ENCODE results near the gene CCL4. TPM values are rescaled to one million over a fixed set of nuclear protein-coding genes. Genes with fewer than 3 reads are reported as not detected.

Gene CCL4
- total RNA-seq, 4 donors from 2014 or later = 4.2 to 10.8 TPM; not detected in 2

DNA sequence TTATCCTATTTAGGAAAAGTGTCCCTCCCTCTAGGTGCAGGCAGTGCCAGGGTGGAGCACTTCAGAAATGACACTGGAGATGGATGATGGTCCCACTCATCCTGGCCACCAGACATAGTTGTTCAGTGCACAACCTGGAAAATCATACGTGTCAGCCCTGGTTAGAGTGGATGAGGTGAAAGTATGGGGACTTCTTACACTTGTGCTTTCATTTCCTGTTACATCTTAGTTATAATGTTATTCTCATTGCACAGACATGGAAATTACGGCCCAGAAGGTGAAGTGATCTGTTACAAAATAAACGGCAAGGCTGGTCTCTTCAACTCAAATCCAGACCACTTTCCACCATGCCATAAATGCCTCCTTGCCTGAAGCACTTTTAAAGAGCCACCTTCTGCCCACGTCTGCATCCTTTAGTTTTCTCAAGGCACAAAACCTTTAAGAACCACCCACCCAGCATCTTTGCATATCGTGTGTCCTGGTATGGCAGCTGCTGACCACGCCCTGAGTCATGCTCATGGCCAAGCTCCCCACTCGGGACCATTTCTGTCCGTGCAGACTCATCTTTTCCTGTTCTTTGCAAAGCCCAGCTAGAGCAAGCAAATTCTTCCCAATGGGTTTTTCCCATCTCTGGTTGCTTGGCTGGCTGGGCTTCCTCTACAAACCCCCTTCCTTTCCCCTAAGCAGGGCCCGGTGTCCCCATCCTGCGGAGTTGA lies 50.4 kb downstream of the CCL4 start:
- WGBS, 2 donors (ENCODE audit: low coverage in 1 of 2) = 54 to 60% methylated on average over 6 to 10 of the region's 10 CpGs
- no peak for DNase-seq
- Histone ChIP-seq H3K4me3 (no peak overlapping the region), H3K36me3 (no peaks in the 10 kb centered on the region), H3K9me3 (no peaks in the 10 kb centered on the region), H3K4me1 (no peaks in the 10 kb centered on the region), H3K27me3 (peaks cover 22% of the 10 kb centered on the region), H3K27ac (no peak overlapping the region)
- in situ Hi-C loops (cut with MboI; ENCODE audit: low pct_ligation_motif_present in 1 of 4, low pct_unique_long_range_greater_than_20kb in 1 of 4, low sequenced_read_pairs in 3 of 4) (no loop called here), intact Hi-C loops (cut with DNase I; ENCODE audit: low total_unique reads) (no loop called here)
- TF ChIP-seq EP300 (IDR thresholded peaks at IDR 0.05; ENCODE audit: low read depth) = no peak
- TF ChIP-seq POLR2A (IDR thresholded peaks at IDR 0.05) = no peak
- no peak for TF ChIP-seq POLR2AphosphoS5 (IDR thresholded peaks at IDR 0.05)
- TF ChIP-seq, protein P1, sequence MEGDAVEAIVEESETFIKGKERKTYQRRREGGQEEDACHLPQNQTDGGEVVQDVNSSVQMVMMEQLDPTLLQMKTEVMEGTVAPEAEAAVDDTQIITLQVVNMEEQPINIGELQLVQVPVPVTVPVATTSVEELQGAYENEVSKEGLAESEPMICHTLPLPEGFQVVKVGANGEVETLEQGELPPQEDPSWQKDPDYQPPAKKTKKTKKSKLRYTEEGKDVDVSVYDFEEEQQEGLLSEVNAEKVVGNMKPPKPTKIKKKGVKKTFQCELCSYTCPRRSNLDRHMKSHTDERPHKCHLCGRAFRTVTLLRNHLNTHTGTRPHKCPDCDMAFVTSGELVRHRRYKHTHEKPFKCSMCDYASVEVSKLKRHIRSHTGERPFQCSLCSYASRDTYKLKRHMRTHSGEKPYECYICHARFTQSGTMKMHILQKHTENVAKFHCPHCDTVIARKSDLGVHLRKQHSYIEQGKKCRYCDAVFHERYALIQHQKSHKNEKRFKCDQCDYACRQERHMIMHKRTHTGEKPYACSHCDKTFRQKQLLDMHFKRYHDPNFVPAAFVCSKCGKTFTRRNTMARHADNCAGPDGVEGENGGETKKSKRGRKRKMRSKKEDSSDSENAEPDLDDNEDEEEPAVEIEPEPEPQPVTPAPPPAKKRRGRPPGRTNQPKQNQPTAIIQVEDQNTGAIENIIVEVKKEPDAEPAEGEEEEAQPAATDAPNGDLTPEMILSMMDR (IDR thresholded peaks at IDR 0.05) = no peak

Small RNA genes within 50 kb of the gene (small RNA-seq; reads per million reads assigned to genes)
- gene RN7SL301P = 0 reads per million in 4 donors

Other genes starting within 250 kb of the CCL4 start
- not detected for gene HEATR9, start 234.9 kb upstream of the CCL4 start, total RNA-seq
- 10 to 100 TPM in 2 of 4 donors, 1 to 10 TPM in 2; 1.8 to 12.8 (median 6.2) TPM for gene CCL5, start 223.5 kb upstream of the CCL4 start, total RNA-seq
- gene RDM1, start 173.1 kb upstream of the CCL4 start, total RNA-seq = 10 to 100 TPM in 1 of 4 donors, not detected in 3; 39.2 TPM
- gene LYZL6, start 160.1 kb upstream of the CCL4 start, total RNA-seq = not detected
- gene CCL16, start 122.3 kb upstream of the CCL4 start, total RNA-seq = not detected
- 10 to 100 TPM in 1 of 4 donors, 1 to 10 TPM in 3; 4.2 to 19.5 (median 6.8) TPM for gene CCL14, start 117.1 kb upstream of the CCL4 start, total RNA-seq
- gene CCL15, start 102.3 kb upstream of the CCL4 start, total RNA-seq = 10 to 100 TPM in 3 of 4 donors, 1 to 10 TPM in 1; 6.8 to 68.8 (median 31.5) TPM
- 1 to 10 TPM in 1 of 4 donors, not detected in 3; 9.1 TPM for gene CCL23, start 85.9 kb upstream of the CCL4 start, total RNA-seq
- gene CCL18, start 39.6 kb upstream of the CCL4 start, total RNA-seq = 1 to 10 TPM in 2 of 4 donors, not detected in 2; 1.2 to 4.9 TPM
- 1 to 10 TPM in 2 of 4 donors, not detected in 2; 1.1 to 4.4 TPM for gene CCL3, start 13.7 kb upstream of the CCL4 start, total RNA-seq
- 10 to 100 TPM in 1 of 4 donors, 1 to 10 TPM in 1, not detected in 2; 5.2 to 12.1 TPM for gene TBC1D3B, start 72.8 kb downstream of the CCL4 start, total RNA-seq
- under 1 TPM in 1 of 4 donors, not detected in 3; 0.79 TPM for gene CCL3L1, start 92.9 kb downstream of the CCL4 start, total RNA-seq
- gene CCL4L2, start 107.2 kb downstream of the CCL4 start, total RNA-seq = 1 to 10 TPM in 2 of 4 donors, not detected in 2; 4.0 TPM
- under 1 TPM in 1 of 4 donors, not detected in 3; 0.27 TPM for gene TBC1D3I, start 160.7 kb downstream of the CCL4 start, total RNA-seq
- 1 to 10 TPM in 1 of 4 donors, not detected in 3; 5.6 TPM for gene TBC1D3G, start 220.1 kb downstream of the CCL4 start, total RNA-seq